ENCODE measurements around the gene DAP.

Gene DAP

GRCh38 chr5:10737880-10738279 lies 23.2 kb downstream of the DAP start:
- TF ChIP-seq, protein P1, sequence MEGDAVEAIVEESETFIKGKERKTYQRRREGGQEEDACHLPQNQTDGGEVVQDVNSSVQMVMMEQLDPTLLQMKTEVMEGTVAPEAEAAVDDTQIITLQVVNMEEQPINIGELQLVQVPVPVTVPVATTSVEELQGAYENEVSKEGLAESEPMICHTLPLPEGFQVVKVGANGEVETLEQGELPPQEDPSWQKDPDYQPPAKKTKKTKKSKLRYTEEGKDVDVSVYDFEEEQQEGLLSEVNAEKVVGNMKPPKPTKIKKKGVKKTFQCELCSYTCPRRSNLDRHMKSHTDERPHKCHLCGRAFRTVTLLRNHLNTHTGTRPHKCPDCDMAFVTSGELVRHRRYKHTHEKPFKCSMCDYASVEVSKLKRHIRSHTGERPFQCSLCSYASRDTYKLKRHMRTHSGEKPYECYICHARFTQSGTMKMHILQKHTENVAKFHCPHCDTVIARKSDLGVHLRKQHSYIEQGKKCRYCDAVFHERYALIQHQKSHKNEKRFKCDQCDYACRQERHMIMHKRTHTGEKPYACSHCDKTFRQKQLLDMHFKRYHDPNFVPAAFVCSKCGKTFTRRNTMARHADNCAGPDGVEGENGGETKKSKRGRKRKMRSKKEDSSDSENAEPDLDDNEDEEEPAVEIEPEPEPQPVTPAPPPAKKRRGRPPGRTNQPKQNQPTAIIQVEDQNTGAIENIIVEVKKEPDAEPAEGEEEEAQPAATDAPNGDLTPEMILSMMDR (IDR thresholded peaks at IDR 0.05) = no peak
- Histone ChIP-seq H3K9me3 (ENCODE audit: control insufficient read depth, low read length) (no peaks in the 10 kb centered on the region), H3K79me2 (peaks cover 4% of the 10 kb centered on the region), H3K27me3 (ENCODE audit: control insufficient read depth, insufficient read depth, low read length) (no peaks in the 10 kb centered on the region), H3K27ac (no peak overlapping the region), H2AFZ (no peak overlapping the region), H3K4me1 (peaks cover 18% of the 10 kb centered on the region), H3K4me2 (ENCODE audit: low read length) (no peak overlapping the region), H3K36me3 (ENCODE audit: control insufficient read depth, insufficient read depth, low read length) (no peaks in the 10 kb centered on the region), H3K9ac (no peak overlapping the region), H3K4me3 (ENCODE audit: low read depth, low read length) (no peak overlapping the region)

DNA sequence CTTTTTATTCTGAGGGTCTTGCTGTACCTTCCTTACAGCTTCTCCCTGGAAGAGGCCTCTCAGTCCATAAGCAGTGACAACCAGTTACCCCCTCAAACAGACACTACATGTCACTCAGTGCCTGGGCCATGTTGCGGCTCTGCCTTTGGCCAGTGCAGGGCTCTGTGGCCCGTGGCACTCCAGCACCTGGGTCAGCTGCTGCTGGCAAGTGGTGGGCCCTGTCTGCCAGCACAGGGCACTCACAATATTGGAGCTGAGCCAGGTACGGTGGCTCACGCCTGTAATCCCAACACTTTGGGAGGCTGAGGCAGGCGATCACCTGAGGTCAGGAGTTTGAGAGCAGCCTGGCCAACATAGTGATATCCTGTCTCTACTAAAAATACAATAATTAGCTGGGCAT lies 24.2 kb downstream of the DAP start:
- Histone ChIP-seq H3K27ac (no peak overlapping the region), H3K4me2 (ENCODE audit: low read length) (no peak overlapping the region), H3K4me3 (ENCODE audit: low read depth, low read length) (no peak overlapping the region), H3K9ac (no peak overlapping the region), H3K27me3 (ENCODE audit: control insufficient read depth, insufficient read depth, low read length) (no peaks in the 10 kb centered on the region), H3K36me3 (ENCODE audit: control insufficient read depth, insufficient read depth, low read length) (no peaks in the 10 kb centered on the region), H2AFZ (no peak overlapping the region), H3K79me2 (peaks cover 4% of the 10 kb centered on the region), H3K9me3 (ENCODE audit: control insufficient read depth, low read length) (no peaks in the 10 kb centered on the region), H3K4me1 (peaks cover 18% of the 10 kb centered on the region)
- TF ChIP-seq, protein P1 (IDR thresholded peaks at IDR 0.05) = no peak

DNA sequence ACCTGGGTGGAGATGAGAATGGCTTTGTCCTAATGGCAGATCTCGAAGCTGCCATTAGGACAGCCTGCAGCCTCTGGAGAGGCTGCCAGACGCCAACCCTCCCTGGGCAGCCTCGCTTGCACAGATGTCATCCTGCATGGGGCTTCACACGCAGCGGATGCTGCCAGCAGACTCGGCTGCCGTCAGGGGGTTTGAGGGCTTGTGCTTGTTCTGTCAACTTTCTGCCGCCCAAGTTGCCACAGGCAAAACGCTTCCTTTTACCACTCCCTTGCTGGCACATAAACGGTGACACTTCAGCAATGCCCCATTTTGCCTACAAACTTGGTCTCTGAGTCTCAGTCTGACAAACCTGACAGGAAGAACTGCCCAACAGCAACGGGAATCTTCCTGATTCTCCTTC lies 24.7 kb downstream of the DAP start:
- TF ChIP-seq, protein P1 (IDR thresholded peaks at IDR 0.05) = no peak
- Histone ChIP-seq H3K9ac (no peak overlapping the region), H3K27ac (no peak overlapping the region), H3K9me3 (ENCODE audit: control insufficient read depth, low read length) (no peaks in the 10 kb centered on the region), H3K36me3 (ENCODE audit: control insufficient read depth, insufficient read depth, low read length) (no peaks in the 10 kb centered on the region), H3K4me3 (ENCODE audit: low read depth, low read length) (no peak overlapping the region), H3K27me3 (ENCODE audit: control insufficient read depth, insufficient read depth, low read length) (no peaks in the 10 kb centered on the region), H3K4me2 (ENCODE audit: low read length) (no peak overlapping the region), H2AFZ (no peak overlapping the region), H3K79me2 (peaks cover 8% of the 10 kb centered on the region), H3K4me1 (peaks cover 18% of the 10 kb centered on the region)

GRCh38 chr5:10735569-10736276 lies 25.3 kb downstream of the DAP start:
- Histone ChIP-seq H3K9ac (no peak overlapping the region), H3K4me2 (ENCODE audit: low read length) (no peak overlapping the region), H3K36me3 (ENCODE audit: control insufficient read depth, insufficient read depth, low read length) (no peaks in the 10 kb centered on the region)

More at GRCh38 chr5:10735569-10736276, 25.3 kb downstream of the DAP start:
- TF ChIP-seq, protein P1 (IDR thresholded peaks at IDR 0.05) = no peak
- Histone ChIP-seq H3K79me2 (peaks cover 10% of the 10 kb centered on the region), H3K27ac (no peak overlapping the region), H2AFZ (no peak overlapping the region), H3K9me3 (ENCODE audit: control insufficient read depth, low read length) (no peaks in the 10 kb centered on the region), H3K27me3 (ENCODE audit: control insufficient read depth, insufficient read depth, low read length) (no peaks in the 10 kb centered on the region), H3K4me1 (peaks cover 18% of the 10 kb centered on the region), H3K4me3 (ENCODE audit: low read depth, low read length) (no peak overlapping the region)

Data from parathyroid adenoma (tissue), 2 donors.